HEK293 (cell line): Measurements from ENCODE around the gene TNFRSF21.
"Not testable (repeated sequence)": the region's sequence is repeated elsewhere in the genome, so short reads cannot be mapped to it uniquely, and the experiment has no call there.

Source experiments
- CTCF ChIA-PET: fragments of 350-600 bp; formaldehyde crosslinking; extraction: SDS; loops from one replicate; lab custom pipeline; 2021; ENCODE audit warnings: antibody characterized with exemption; lab: Yijun Ruan, JAX
- POLR2A ChIA-PET: fragments of 300-600 bp; formaldehyde crosslinking; extraction: SDS; loops from one replicate; lab custom pipeline; 2020; ENCODE audit warnings: antibody characterized with exemption, inconsistent platforms; lab: Yijun Ruan, JAX
- H3K27ac ChIP-seq: fragments of 200-500 bp; sonication (Bioruptor generic); 2 replicates; pipeline ENCODE4 v1.5.1; 2014; ENCODE audit warnings: low read depth, low read length, control low read depth, inconsistent platforms; ENCODE audit errors: extremely low read depth
- H3K36me3 ChIP-seq, 2 experiments: fragments of 200-500 bp in 1 of 2; sonication (Bioruptor generic) in 1 of 2; 1 replicate in 1 of 2; 2 replicates in 1 of 2; pipeline ENCODE4 v1.5.1; 2014 to 2017; ENCODE audit warnings: inconsistent platforms in 2 of 2, low read length in 2 of 2; ENCODE audit not compliant: control insufficient read depth in 2 of 2, insufficient read depth in 1 of 2
- H3K4me1 ChIP-seq: fragments of 200-500 bp; sonication (Bioruptor generic); 2 replicates; pipeline ENCODE4 v1.5.1; 2014; ENCODE audit warnings: mild to moderate bottlenecking, low read length, inconsistent platforms; ENCODE audit not compliant: control insufficient read depth, insufficient read depth
- H3K4me3 ChIP-seq: 2 replicates; pipeline ENCODE4 v1.5.1; 2011; ENCODE audit warnings: low read depth, mild to moderate bottlenecking, control low read depth, low read length, moderate library complexity
- H3K9me3 ChIP-seq: fragments of 200-500 bp; sonication (Bioruptor generic); 2 replicates; pipeline ENCODE4 v1.5.1; 2014; ENCODE audit warnings: low read depth, low read length, inconsistent platforms; ENCODE audit not compliant: control insufficient read depth, insufficient read depth
- YY1 ChIP-seq: fragments of 450-650 bp; formaldehyde crosslinking; IDR thresholded peaks from 2 replicates; pipeline ENCODE4 v1.5.1; 2018; ENCODE audit warnings: missing biosample characterization, missing genetic modification characterization
- ZFP41 ChIP-seq: fragments of 450-650 bp; formaldehyde crosslinking; IDR thresholded peaks from 2 replicates; pipeline ENCODE4 v1.5.1; 2016; ENCODE audit warnings: missing biosample characterization, missing genetic modification characterization, borderline replicate concordance
- ZFP69B ChIP-seq: fragments of 450-650 bp; formaldehyde crosslinking; IDR thresholded peaks from 2 replicates; pipeline ENCODE4 v1.5.1; 2016; ENCODE audit warnings: missing biosample characterization, missing genetic modification characterization
- ZNF138 ChIP-seq: fragments of 450-650 bp; formaldehyde crosslinking; IDR thresholded peaks from 2 replicates; pipeline ENCODE4 v1.5.1; 2016; ENCODE audit warnings: missing biosample characterization, missing genetic modification characterization, borderline replicate concordance
- ZNF362 ChIP-seq: fragments of 450-650 bp; formaldehyde crosslinking; IDR thresholded peaks from 2 replicates; pipeline ENCODE4 v1.5.1; 2016; ENCODE audit warnings: missing biosample characterization, missing genetic modification characterization
- ZNF433 ChIP-seq: fragments of 450-650 bp; formaldehyde crosslinking; IDR thresholded peaks from 2 replicates; pipeline ENCODE4 v1.5.1; 2016; ENCODE audit warnings: missing biosample characterization, missing genetic modification characterization, low read depth
- ZNF610 ChIP-seq: fragments of 450-650 bp; formaldehyde crosslinking; IDR thresholded peaks from 2 replicates; pipeline ENCODE4 v1.5.1; 2016; ENCODE audit warnings: missing biosample characterization, missing genetic modification characterization, borderline replicate concordance
- ZNF645 ChIP-seq: fragments of 450-650 bp; formaldehyde crosslinking; IDR thresholded peaks from 2 replicates; pipeline ENCODE4; 2016; ENCODE audit warnings: missing biosample characterization, missing genetic modification characterization
- TF ChIP-seq, protein P1 (sequence below): fragments of 450-650 bp; formaldehyde crosslinking; IDR thresholded peaks from 2 replicates; pipeline ENCODE4 v1.5.1; 2016; ENCODE audit warnings: missing biosample characterization, missing genetic modification characterization, borderline replicate concordance

Gene TNFRSF21

DNA sequence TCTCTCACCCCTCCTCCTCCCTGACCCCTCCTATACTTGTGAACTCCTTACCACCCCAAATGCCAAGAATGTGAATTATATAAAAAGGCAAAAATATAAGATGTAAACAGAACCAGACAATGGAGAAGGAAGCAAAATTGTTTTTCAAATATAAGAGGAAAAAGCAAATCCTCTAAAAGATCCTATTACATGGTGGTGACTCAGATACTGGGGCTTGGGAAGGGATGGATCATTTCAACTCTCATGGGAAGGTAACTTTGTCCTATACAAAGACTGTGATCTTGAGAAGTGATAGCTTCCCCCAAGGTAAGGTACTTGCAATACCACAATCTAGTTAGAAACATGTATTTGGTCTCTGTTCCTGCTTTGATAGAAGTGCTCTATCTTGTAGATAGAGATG is 24.6 kb upstream of the TNFRSF21 start:
- Histone ChIP-seq H3K36me3 (no peaks in the 10 kb centered on the region), H3K9me3 (no peaks in the 10 kb centered on the region), H3K27ac (no peak overlapping the region), H3K4me1 (no peaks in the 10 kb centered on the region), H3K4me3 (no peak overlapping the region)
- ChIA-PET CTCF (interaction anchor here (0.6 kb wide), 1 partner anchor 83 kb away, joined by 4 read pairs; no protein-coding TSS in a partner anchor), POLR2A (no interaction called here)
- TF ChIP-seq ZNF138 (tag by site-specific recombination) (no peak), ZFP41 (tag by site-specific recombination) (no peak), ZFP69B (no peak), YY1 (tag by site-specific recombination) (no peak)

GRCh38 chr6:47328606-47329005 is 18.9 kb upstream of the TNFRSF21 start:
- POLR2A ChIA-PET, H3K4me1 ChIP-seq, H3K4me3 ChIP-seq, H3K9me3 ChIP-seq, H3K36me3 ChIP-seq, H3K27ac ChIP-seq: not testable (repeated sequence)
- CTCF ChIA-PET: interaction anchor here (0.7 to 1.4 kb wide), 2 partner anchors 70 to 231 kb away, joined by 3 read pairs; no protein-coding TSS in a partner anchor

GRCh38 chr6:47328139-47328538 is 18.4 kb upstream of the TNFRSF21 start:
- H3K27ac ChIP-seq, H3K9me3 ChIP-seq, POLR2A ChIA-PET, H3K4me1 ChIP-seq, H3K4me3 ChIP-seq, H3K36me3 ChIP-seq: not testable (repeated sequence)
- CTCF ChIA-PET: interaction anchor here (0.7 to 1.4 kb wide), 2 partner anchors 70 to 231 kb away, joined by 3 read pairs; no protein-coding TSS in a partner anchor

DNA sequence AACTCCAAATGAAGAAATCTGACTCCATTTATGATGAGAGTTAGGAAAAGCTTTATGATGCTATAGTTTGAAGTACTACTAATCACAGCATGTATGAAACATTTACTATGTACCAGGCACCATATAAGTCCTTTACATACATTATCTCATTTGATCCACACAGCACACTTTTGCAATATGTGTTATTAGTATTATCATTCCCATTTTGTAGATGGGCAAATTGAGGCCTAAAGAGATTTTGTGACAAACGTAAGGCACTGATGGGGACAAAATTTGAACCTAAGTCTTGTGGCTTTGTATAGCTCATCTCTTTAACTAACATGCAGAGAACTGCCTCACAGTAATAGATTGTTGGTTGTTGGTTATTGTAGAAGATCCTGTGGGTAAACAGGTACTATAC is 14.2 kb upstream of the TNFRSF21 start:
- POLR2A ChIA-PET: no interaction called here
- Histone ChIP-seq H3K27ac (no peak overlapping the region), H3K9me3 (no peaks in the 10 kb centered on the region), H3K4me3 (no peak overlapping the region), H3K4me1 (no peaks in the 10 kb centered on the region), H3K36me3 (no peaks in the 10 kb centered on the region)
- TF ChIP-seq ZNF433 (tag by site-specific recombination) (no peak), ZNF610 (tag by site-specific recombination) (no peak), ZNF645 (tag by site-specific recombination) (no peak), ZNF362 (tag by site-specific recombination) (no peak)
- TF ChIP-seq, protein P1, sequence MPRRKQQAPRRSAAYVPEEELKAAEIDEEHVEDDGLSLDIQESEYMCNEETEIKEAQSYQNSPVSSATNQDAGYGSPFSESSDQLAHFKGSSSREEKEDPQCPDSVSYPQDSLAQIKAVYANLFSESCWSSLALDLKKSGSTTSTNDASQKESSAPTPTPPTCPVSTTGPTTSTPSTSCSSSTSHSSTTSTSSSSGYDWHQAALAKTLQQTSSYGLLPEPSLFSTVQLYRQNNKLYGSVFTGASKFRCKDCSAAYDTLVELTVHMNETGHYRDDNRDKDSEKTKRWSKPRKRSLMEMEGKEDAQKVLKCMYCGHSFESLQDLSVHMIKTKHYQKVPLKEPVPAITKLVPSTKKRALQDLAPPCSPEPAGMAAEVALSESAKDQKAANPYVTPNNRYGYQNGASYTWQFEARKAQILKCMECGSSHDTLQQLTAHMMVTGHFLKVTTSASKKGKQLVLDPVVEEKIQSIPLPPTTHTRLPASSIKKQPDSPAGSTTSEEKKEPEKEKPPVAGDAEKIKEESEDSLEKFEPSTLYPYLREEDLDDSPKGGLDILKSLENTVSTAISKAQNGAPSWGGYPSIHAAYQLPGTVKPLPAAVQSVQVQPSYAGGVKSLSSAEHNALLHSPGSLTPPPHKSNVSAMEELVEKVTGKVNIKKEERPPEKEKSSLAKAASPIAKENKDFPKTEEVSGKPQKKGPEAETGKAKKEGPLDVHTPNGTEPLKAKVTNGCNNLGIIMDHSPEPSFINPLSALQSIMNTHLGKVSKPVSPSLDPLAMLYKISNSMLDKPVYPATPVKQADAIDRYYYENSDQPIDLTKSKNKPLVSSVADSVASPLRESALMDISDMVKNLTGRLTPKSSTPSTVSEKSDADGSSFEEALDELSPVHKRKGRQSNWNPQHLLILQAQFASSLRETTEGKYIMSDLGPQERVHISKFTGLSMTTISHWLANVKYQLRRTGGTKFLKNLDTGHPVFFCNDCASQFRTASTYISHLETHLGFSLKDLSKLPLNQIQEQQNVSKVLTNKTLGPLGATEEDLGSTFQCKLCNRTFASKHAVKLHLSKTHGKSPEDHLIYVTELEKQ: no peak
- CTCF ChIA-PET: interaction anchor here (0.6 kb wide), 1 partner anchor 28 kb away, joined by 3 read pairs; no protein-coding TSS in a partner anchor
